Adrenal gland (tissue), 12 donors: Measurements from ENCODE around the gene EIF4EBP3. TPM values are rescaled to one million over a fixed set of nuclear protein-coding genes. Genes with fewer than 3 reads are reported as not detected.

Experiments
- DNase-seq, 7 donors: peaks; one replicate each; pipeline ENCODE4 v3.0.0-alpha.2; 2019 to 2020
- H3K27ac ChIP-seq, 5 donors: fragments of 200-600 bp; sonication (generic) in 4 of 5; 1 replicate in 3 of 5; 2 replicates in 2 of 5; pipeline versions ENCODE4 v1.5.1 to v1.8.0; 2016 to 2020; ENCODE audit warnings: mild to moderate bottlenecking in 1 of 5
- H3K27me3 ChIP-seq: fragments of 200-600 bp; 2 replicates; pipeline ENCODE4 v1.8.0; 2021
- H3K36me3 ChIP-seq, 2 donors: fragments of 200-600 bp; replicated peaks in 1 of 2; 1 replicate in 1 of 2; 2 replicates in 1 of 2; pipeline versions ENCODE4 v1.5.1 to v1.8.0; 2018 to 2022
- H3K4me1 ChIP-seq, 2 donors: fragments of 200-600 bp; replicated peaks in 1 of 2; 1 replicate in 1 of 2; 2 replicates in 1 of 2; pipeline versions ENCODE4 v1.5.1 to v1.8.0; 2018 to 2021
- H3K4me3 ChIP-seq, 4 donors: fragments of 200-600 bp; sonication (generic) in 3 of 4; one replicate each; pipeline ENCODE4 v1.5.1; 2016 to 2018
- H3K9me3 ChIP-seq, 3 donors: fragments of 200-600 bp; sonication (generic) in 1 of 3; replicated peaks in 1 of 3; 1 replicate in 2 of 3; 2 replicates in 1 of 3; pipeline versions ENCODE4 v1.5.1 to v1.8.0; 2016 to 2021
- POLR2A ChIP-seq, 2 donors: fragments of 450-650 bp; IDR thresholded peaks; one replicate each; pipeline ENCODE4 v1.6.1; 2017; ENCODE audit warnings: antibody characterized with exemption in 2 of 2, mild to moderate bottlenecking in 2 of 2, moderate library complexity in 1 of 2
- WGBS, 4 donors: extraction: QIAGEN DNeasy Blood & Tissue Kit in 2 of 4; methylation state at CpG; one replicate each; pipeline versions ENCODE4 v1.1.5 to v1.1.7; 2013 to 2017; 5-methylcytosine and 5-hydroxymethylcytosine counted together
- intact Hi-C, 2 donors: fragments of 100-400 bp; cut with DNase I; formaldehyde crosslinking; loops; one replicate each; pipeline versions ENCODE4 v1.14.1 to v1.15.0; 2022 to 2023
- polyA plus RNA-seq, 3 donors: library from polyadenylated mRNA; stranded (reverse); fragments of 200-250 nt in 2 of 3; fragments of 350-450 nt in 1 of 3; fragmentation: Illumina TruSeq in 1 of 3; extraction: RNeasy Lipid Tissue Mini Kit (QIAGEN cat#74804) in 1 of 3; gene quantifications; one replicate each; pipeline ENCODE4 v1.2.3, GENCODE V29; 2013 to 2014
- total RNA-seq, 9 donors: library from RNA; depleted of rRNA in 4 of 9; stranded (reverse); fragments of >200 nt in 4 of 9; fragments of 120-200 nt in 1 of 9; fragmentation: NEBNext Ultra II Directional in 1 of 9; extraction: Animal tissue kit (Norgen Biotek cat#: 25700) in 1 of 9; gene quantifications; one replicate each; pipeline versions ENCODE4 v1.1.0 to v1.2.4, GENCODE V29; 2013 to 2023
- TF ChIP-seq, protein P1 (sequence below), 6 experiments: fragments of 450-650 bp in 4 of 6; fragments of 200-600 bp in 2 of 6; sonication (generic) in 1 of 6; IDR thresholded peaks; 1 replicate in 5 of 6; 2 replicates in 1 of 6; pipeline versions ENCODE4 v1.5.1 to v1.8.0; 2016 to 2021; ENCODE audit warnings: antibody characterized with exemption in 6 of 6, mild to moderate bottlenecking in 2 of 6, moderate library complexity in 1 of 6
- donor health status: healthy with polysubstance abuse.
- donor health status: Bipolar disorder and iron deficiency.
- donor health status: DM: yes; HTN: yes; CAD: no.
- donor health status: DM: no; HTN: no; CAD: no.
- donor health status: DM: no; HTN: no; CAD: no.
- donor health status: DM: yes; HTN: yes; CAD: no.

EIF4EBP3 gene
- total and polyA plus RNA-seq, 12 donors, result 5.9 to 158 (median 40.7) TPM

- 61 to 90% (median 81%) methylated on average over 1 of the region's 1 CpG for WGBS, 4 donors
- peak in 1 of 7 donors; percentile 45 for DNase-seq
- intact Hi-C loops, result loop anchor here in 1 of 2 donors (5.0 kb wide), 1 partner anchor 81 kb away; the partner anchor contains the start of gene TMCO6
- H3K4me3 ChIP-seq, result peak overlapping the region in 2 of 4 donors; percentile 71 to 93
- TF ChIP-seq, protein P1, sequence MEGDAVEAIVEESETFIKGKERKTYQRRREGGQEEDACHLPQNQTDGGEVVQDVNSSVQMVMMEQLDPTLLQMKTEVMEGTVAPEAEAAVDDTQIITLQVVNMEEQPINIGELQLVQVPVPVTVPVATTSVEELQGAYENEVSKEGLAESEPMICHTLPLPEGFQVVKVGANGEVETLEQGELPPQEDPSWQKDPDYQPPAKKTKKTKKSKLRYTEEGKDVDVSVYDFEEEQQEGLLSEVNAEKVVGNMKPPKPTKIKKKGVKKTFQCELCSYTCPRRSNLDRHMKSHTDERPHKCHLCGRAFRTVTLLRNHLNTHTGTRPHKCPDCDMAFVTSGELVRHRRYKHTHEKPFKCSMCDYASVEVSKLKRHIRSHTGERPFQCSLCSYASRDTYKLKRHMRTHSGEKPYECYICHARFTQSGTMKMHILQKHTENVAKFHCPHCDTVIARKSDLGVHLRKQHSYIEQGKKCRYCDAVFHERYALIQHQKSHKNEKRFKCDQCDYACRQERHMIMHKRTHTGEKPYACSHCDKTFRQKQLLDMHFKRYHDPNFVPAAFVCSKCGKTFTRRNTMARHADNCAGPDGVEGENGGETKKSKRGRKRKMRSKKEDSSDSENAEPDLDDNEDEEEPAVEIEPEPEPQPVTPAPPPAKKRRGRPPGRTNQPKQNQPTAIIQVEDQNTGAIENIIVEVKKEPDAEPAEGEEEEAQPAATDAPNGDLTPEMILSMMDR (IDR thresholded peaks at IDR 0.05), result no peak
- no peak for TF ChIP-seq POLR2A (IDR thresholded peaks at IDR 0.05)
- peaks cover 0 to 23% of the 10 kb centered on the region in 2 donors for H3K36me3 ChIP-seq
- H3K4me1 ChIP-seq, result peaks cover 20 to 45% of the 10 kb centered on the region in 2 donors
- H3K9me3 ChIP-seq, result no peaks in the 10 kb centered on the region
- peak overlapping the region; percentile 42 to 95 (median 93) for H3K27ac ChIP-seq
- H3K27me3 ChIP-seq, result no peaks in the 10 kb centered on the region
Observed at GRCh38 chr5:140555747-140556312, 8.4 kb downstream of the EIF4EBP3 start.

GRCh38 chr5:140556438-140556837, 9.0 kb downstream of the EIF4EBP3 start:
- WGBS, 4 donors, result 2 to 6% (median 3%) methylated on average over 6 of the region's 6 CpGs
- intact Hi-C loops, result loop anchor here in 1 of 2 donors (5.0 kb wide), 1 partner anchor 81 kb away; the partner anchor contains the start of gene TMCO6

GRCh38 chr5:140557136-140557805, 9.8 kb downstream of the EIF4EBP3 start, which contains the start of gene SRA1:
SRA1 (minus strand) TSS chr5:140557473; CDS start chr5:140557452, 21 bp downstream.
- TF ChIP-seq POLR2A (IDR thresholded peaks at IDR 0.05), result peak; percentile 93 to 98
- TF ChIP-seq, protein P1 (IDR thresholded peaks at IDR 0.05), result no peak
- Histone ChIP-seq H3K4me3 (peak within 1 kb of the TSS; percentile 71 to 93 (median 86)), H3K36me3 (peaks cover 0 to 9% of the 10 kb centered on the region in 2 donors), H3K4me1 (peaks cover 26 to 51% of the 10 kb centered on the region in 2 donors), H3K27me3 (no peaks in the 10 kb centered on the region), H3K9me3 (no peaks in the 10 kb centered on the region), H3K27ac (peak within 1 kb of the TSS; percentile 92 to 95 (median 93))
- 1 to 17% (median 3%) methylated on average over 3 to 46 of the region's 46 CpGs for WGBS, 4 donors
- intact Hi-C loops, result loop anchor here in 1 of 2 donors (5.0 kb wide), 1 partner anchor 80 kb away; the partner anchor contains the start of gene TMCO6
- peak; percentile 92 to 96 (median 95) for DNase-seq

More at GRCh38 chr5:140556438-140556837, 9.0 kb downstream of the EIF4EBP3 start:
- Histone ChIP-seq H3K4me1 (peaks cover 20 to 45% of the 10 kb centered on the region in 2 donors), H3K9me3 (no peaks in the 10 kb centered on the region), H3K27me3 (no peaks in the 10 kb centered on the region), H3K27ac (peak overlapping the region; percentile 92 to 95 (median 93)), H3K4me3 (peak overlapping the region in 3 of 4 donors; percentile 71 to 93 (median 92)), H3K36me3 (peaks cover 0 to 17% of the 10 kb centered on the region in 2 donors)
- no peak for TF ChIP-seq POLR2A (IDR thresholded peaks at IDR 0.05)
- TF ChIP-seq, protein P1 (IDR thresholded peaks at IDR 0.05), result no peak
- peak in 1 of 7 donors; percentile 51 for DNase-seq

GRCh38 chr5:140557965-140558364, 10.5 kb downstream of the EIF4EBP3 start:
- no peak for DNase-seq
- TF ChIP-seq, protein P1 (IDR thresholded peaks at IDR 0.05), result no peak
- no peak for TF ChIP-seq POLR2A (IDR thresholded peaks at IDR 0.05)
- WGBS, 4 donors, result 71 to 88% (median 81%) methylated on average over 3 of the region's 3 CpGs
- Histone ChIP-seq H3K27me3 (no peaks in the 10 kb centered on the region), H3K9me3 (no peaks in the 10 kb centered on the region), H3K4me3 (no peak overlapping the region), H3K36me3 (peaks cover 0 to 9% of the 10 kb centered on the region in 2 donors), H3K27ac (peak overlapping the region; percentile 92 to 95 (median 93)), H3K4me1 (peaks cover 33 to 57% of the 10 kb centered on the region in 2 donors)
- intact Hi-C loops, result loop anchor here in 1 of 2 donors (5.0 kb wide), 1 partner anchor 79 kb away; the partner anchor contains the start of gene TMCO6
